Tibial nerve (tissue), 3 donors: ENCODE measurements around the gene PSKH1.

Experiments used
- POLR2A ChIP-seq, 2 donors: fragments of 450-650 bp; IDR thresholded peaks; one replicate each; pipeline ENCODE4 v1.6.1; 2017; ENCODE audit warnings: antibody characterized with exemption in 2 of 2, mild to moderate bottlenecking in 2 of 2, moderate library complexity in 2 of 2
- TF ChIP-seq, protein P1 (sequence below), 5 experiments: fragments of 200-600 bp in 3 of 5; fragments of 450-650 bp in 2 of 5; sonication (generic) in 3 of 5; IDR thresholded peaks; one replicate each; pipeline ENCODE4 v1.5.1; 2016 to 2019; ENCODE audit warnings: antibody characterized with exemption in 5 of 5, mild to moderate bottlenecking in 3 of 5, moderate library complexity in 2 of 5

DNA sequence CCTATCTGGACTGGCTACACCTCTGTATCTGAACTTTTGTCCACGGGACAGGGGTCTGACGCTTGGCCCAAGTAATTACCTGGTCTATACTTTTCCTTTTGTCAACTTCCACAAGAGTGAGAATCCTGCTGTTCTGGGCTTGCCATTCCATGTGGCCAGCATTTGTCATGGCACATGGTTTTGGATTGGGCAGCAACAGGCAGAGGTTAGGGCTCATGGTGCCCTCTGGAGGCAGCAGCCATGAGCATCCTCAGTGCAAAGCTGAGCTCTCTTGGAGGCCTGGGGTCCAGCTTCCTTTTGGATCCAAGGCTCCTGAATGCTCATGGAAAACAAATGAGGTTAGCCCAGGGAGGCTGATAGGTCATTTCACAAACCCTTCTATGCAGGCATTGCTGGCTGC, 27.7 kb upstream of the PSKH1 start:
- TF ChIP-seq, protein P1, sequence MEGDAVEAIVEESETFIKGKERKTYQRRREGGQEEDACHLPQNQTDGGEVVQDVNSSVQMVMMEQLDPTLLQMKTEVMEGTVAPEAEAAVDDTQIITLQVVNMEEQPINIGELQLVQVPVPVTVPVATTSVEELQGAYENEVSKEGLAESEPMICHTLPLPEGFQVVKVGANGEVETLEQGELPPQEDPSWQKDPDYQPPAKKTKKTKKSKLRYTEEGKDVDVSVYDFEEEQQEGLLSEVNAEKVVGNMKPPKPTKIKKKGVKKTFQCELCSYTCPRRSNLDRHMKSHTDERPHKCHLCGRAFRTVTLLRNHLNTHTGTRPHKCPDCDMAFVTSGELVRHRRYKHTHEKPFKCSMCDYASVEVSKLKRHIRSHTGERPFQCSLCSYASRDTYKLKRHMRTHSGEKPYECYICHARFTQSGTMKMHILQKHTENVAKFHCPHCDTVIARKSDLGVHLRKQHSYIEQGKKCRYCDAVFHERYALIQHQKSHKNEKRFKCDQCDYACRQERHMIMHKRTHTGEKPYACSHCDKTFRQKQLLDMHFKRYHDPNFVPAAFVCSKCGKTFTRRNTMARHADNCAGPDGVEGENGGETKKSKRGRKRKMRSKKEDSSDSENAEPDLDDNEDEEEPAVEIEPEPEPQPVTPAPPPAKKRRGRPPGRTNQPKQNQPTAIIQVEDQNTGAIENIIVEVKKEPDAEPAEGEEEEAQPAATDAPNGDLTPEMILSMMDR (IDR thresholded peaks at IDR 0.05), result no peak
- TF ChIP-seq POLR2A (IDR thresholded peaks at IDR 0.05), result no peak
